GM12878 (cell line): Measurements from ENCODE around the gene ADGRG7. TPM values are rescaled to one million over a fixed set of nuclear protein-coding genes. Genes with fewer than 3 reads are reported as not detected.

Source experiments
- ATAC-seq: fragments of 200-7000 bp; cut with Tn5 transposase; 3 replicates; pipeline ENCODE4 v1.9.1; 2020; ENCODE audit warnings: mild to moderate bottlenecking, moderate library complexity
- BruUV-seq: library from RNA; stranded (reverse); fragments of 400-500 nt; replicated peaks from 2 replicates; lab custom pipeline; 2021; lab: Mats Ljungman, UMichigan
- CTCF ChIA-PET: fragments of 300-600 bp; sonication (Branson Sonifier 250); formaldehyde crosslinking; extraction: SDS; loops from one replicate; lab custom pipeline; 2021; ENCODE audit warnings: inconsistent platforms; lab: Yijun Ruan, JAX
- POLR2A ChIA-PET: fragments of 350-600 bp; formaldehyde crosslinking; extraction: SDS; loops from one replicate; lab custom pipeline; 2021; ENCODE audit warnings: inconsistent platforms; lab: Charles Lee
- RAD21 ChIA-PET: fragments of 300-600 bp; sonication (Branson Sonifier 250); formaldehyde crosslinking; loops from one replicate; lab custom pipeline; 2023; ENCODE audit warnings: antibody characterized with exemption; ENCODE audit not compliant: unreplicated experiment; lab: Charles Lee
- SMC1A ChIA-PET: fragments of 300-600 bp; sonication (Branson Sonifier 250); formaldehyde crosslinking; loops from one replicate; lab custom pipeline; 2023; ENCODE audit not compliant: unreplicated experiment, uncharacterized antibody; lab: Charles Lee
- DNase-seq: peaks from one replicate; pipeline ENCODE4 v3.0.0-alpha.2; 2011; ENCODE audit warnings: low read depth, low spot score
- FAIRE-seq: peaks from 3 replicates; lab custom pipeline; 2011; peaks lifted over from hg19 to GRCh38; lab: Jason Lieb, UNC
- H2AFZ ChIP-seq: 2 replicates; pipeline ENCODE4 v1.6.0; 2011; ENCODE audit warnings: low read depth, low read length, control low read depth; ENCODE audit not compliant: control insufficient read depth
- H3K27ac ChIP-seq: 2 replicates; pipeline ENCODE4 v1.5.1; 2011; ENCODE audit warnings: control low read depth; ENCODE audit not compliant: control insufficient read depth, insufficient read depth
- H3K27me3 ChIP-seq, 2 experiments: replicated peaks in 1 of 2; 2 replicates each; pipeline versions ENCODE4 v1.6.0 to v1.6.1; 2011; ENCODE audit warnings: low read length in 1 of 2; ENCODE audit not compliant: control insufficient read depth in 2 of 2, insufficient read depth in 2 of 2
- H3K36me3 ChIP-seq, 2 experiments: 2 replicates each; pipeline ENCODE4 v1.5.1; 2011; ENCODE audit warnings: low read length in 1 of 2; ENCODE audit not compliant: control insufficient read depth in 2 of 2, insufficient read depth in 2 of 2
- H3K4me1 ChIP-seq: 2 replicates; pipeline ENCODE4 v1.6.1; 2011; ENCODE audit warnings: mild to moderate bottlenecking, low read length, moderate library complexity, mixed read lengths; ENCODE audit not compliant: control insufficient read depth, insufficient read depth
- H3K4me2 ChIP-seq: 2 replicates; pipeline ENCODE4 v1.6.0; 2011; ENCODE audit warnings: control low read depth; ENCODE audit not compliant: control insufficient read depth, insufficient read depth
- H3K4me3 ChIP-seq: fragments of 200-600 bp; sonication (generic); 2 replicates; pipeline ENCODE4 v1.5.1; 2016
- H3K79me2 ChIP-seq: 2 replicates; pipeline ENCODE4 v1.6.0; 2011; ENCODE audit warnings: low read length; ENCODE audit not compliant: control insufficient read depth, insufficient read depth
- H3K9ac ChIP-seq: 2 replicates; pipeline ENCODE4 v1.8.0; 2011; ENCODE audit warnings: low read length, control low read depth, mixed read lengths; ENCODE audit not compliant: control insufficient read depth, insufficient read depth
- H3K9me3 ChIP-seq: replicated peaks from 3 replicates; pipeline ENCODE4 v1.5.1; 2011; ENCODE audit warnings: mild to moderate bottlenecking, low read length; ENCODE audit not compliant: control insufficient read depth, insufficient read depth
- H4K20me1 ChIP-seq: 2 replicates; pipeline ENCODE4 v1.6.0; 2011; ENCODE audit not compliant: control insufficient read depth, insufficient read depth
- BMI1 ChIP-seq: fragments of 450-650 bp; IDR thresholded peaks from 2 replicates; pipeline ENCODE4 v1.6.1; 2016; ENCODE audit warnings: mild to moderate bottlenecking, moderate library complexity, borderline replicate concordance
- CBFB ChIP-seq: IDR thresholded peaks from 2 replicates; pipeline ENCODE4 v1.6.1; 2016; ENCODE audit warnings: antibody characterized with exemption, low read depth
- CBX3 ChIP-seq: fragments of 200-600 bp; sonication (generic); IDR thresholded peaks from 2 replicates; pipeline ENCODE4 v1.6.1; 2016; ENCODE audit warnings: low read depth, borderline replicate concordance
- CEBPB ChIP-seq, 2 experiments: fragments of 150-350 bp in 1 of 2; IDR thresholded peaks; 2 replicates each; pipeline ENCODE4 v1.6.1; 2012 to 2014; ENCODE audit warnings: low read depth in 2 of 2, low read length in 2 of 2, borderline replicate concordance in 1 of 2, inconsistent platforms in 1 of 2
- CREB1 ChIP-seq: IDR thresholded peaks from 2 replicates; pipeline ENCODE4 v1.6.1; 2012; ENCODE audit warnings: low read depth, mild to moderate bottlenecking, inconsistent platforms
- CREM ChIP-seq: IDR thresholded peaks from 2 replicates; pipeline ENCODE4 v1.6.1; 2014; ENCODE audit warnings: antibody characterized with exemption, low read depth
- E4F1 ChIP-seq: fragments of 450-650 bp; IDR thresholded peaks from 2 replicates; pipeline ENCODE4 v1.6.1; 2018; ENCODE audit warnings: borderline replicate concordance, mild to moderate bottlenecking; ENCODE audit not compliant: partially characterized antibody
- EED ChIP-seq: sonication (generic); IDR thresholded peaks from 2 replicates; pipeline ENCODE4 v1.6.1; 2016; ENCODE audit warnings: antibody characterized with exemption, low read depth
- KDM1A ChIP-seq: fragments of 200-600 bp; sonication (generic); IDR thresholded peaks from 2 replicates; pipeline ENCODE4 v1.6.1; 2016; ENCODE audit warnings: borderline replicate concordance
- MEF2A ChIP-seq: IDR thresholded peaks from 2 replicates; pipeline ENCODE4 v1.6.1; 2011; ENCODE audit warnings: low read depth, mild to moderate bottlenecking, low read length, moderate library complexity; ENCODE audit not compliant: insufficient read depth
- MYC ChIP-seq: IDR thresholded peaks from 2 replicates; pipeline ENCODE4 v1.6.1; 2011; ENCODE audit warnings: mild to moderate bottlenecking, low read length, moderate library complexity, inconsistent platforms; ENCODE audit not compliant: insufficient read depth, insufficient replicate concordance, insufficient read length, severe bottlenecking
- NBN ChIP-seq: fragments of 450-650 bp; IDR thresholded peaks from 2 replicates; pipeline ENCODE4 v1.6.1; 2016
- NR2C1 ChIP-seq: fragments of 450-650 bp; IDR thresholded peaks from 2 replicates; pipeline ENCODE4 v1.6.1; 2017; ENCODE audit warnings: antibody characterized with exemption, mild to moderate bottlenecking, moderate library complexity
- PAX5 ChIP-seq: IDR thresholded peaks from 2 replicates; pipeline ENCODE4 v1.6.1; 2011; ENCODE audit warnings: low read depth, low read length, borderline replicate concordance
- PML ChIP-seq: IDR thresholded peaks from 2 replicates; pipeline ENCODE4 v1.6.1; 2012; ENCODE audit warnings: low read length, inconsistent platforms
- POLR2AphosphoS5 ChIP-seq: IDR thresholded peaks from 2 replicates; pipeline ENCODE4 v1.6.1; 2011; ENCODE audit warnings: mild to moderate bottlenecking, low read length, inconsistent platforms
- WRNIP1 ChIP-seq: IDR thresholded peaks from 2 replicates; pipeline ENCODE4 v1.6.1; 2011; ENCODE audit warnings: low read depth, low read length, improper control_type of control experiment, borderline replicate concordance
- ZNF622 ChIP-seq: fragments of 450-650 bp; IDR thresholded peaks from 2 replicates; pipeline ENCODE4 v1.6.1; 2017; ENCODE audit warnings: mild to moderate bottlenecking, inconsistent platforms
- WGBS: methylation state at CpG from one replicate; pipeline ENCODE4 v1.1.6; 2016; ENCODE audit warnings: low lambda C conversion rate; ENCODE audit not compliant: insufficient replicate concordance, insufficient coverage; ENCODE audit errors: missing lambda C conversion rate; 5-methylcytosine and 5-hydroxymethylcytosine counted together
- in situ Hi-C: fragments of 300-500 bp; cut with MboI; formaldehyde crosslinking; loops from 9 replicates; pipeline ENCODE4 v1.14.3; 2018; ENCODE audit warnings: mixed read lengths
- intact Hi-C: fragments of 100-400 bp; cut with micrococcal nuclease; formaldehyde crosslinking; loops from one replicate; pipeline ENCODE4 v1.14.2; 2022; ENCODE audit not compliant: unreplicated experiment
- polyA plus RNA-seq, 11 experiments: library from polyadenylated mRNA; depleted of rRNA in 4 of 11; unstranded in 6 of 11; stranded (reverse) in 5 of 11; fragments of >200 nt; fragmentation: Nextera tagmentation in 4 of 11; fragmentation: Illumina TruSeq in 1 of 11; extraction: Ambion mirVana in 4 of 11; extraction: Trizol in 1 of 11; gene quantifications; 1 replicate in 1 of 11; 2 replicates in 10 of 11; pipeline versions ENCODE4 v1.2.1 to v1.2.3, GENCODE V29; 2011 to 2016; ENCODE audit warnings: inconsistent platforms in 2 of 11, missing spikeins in 2 of 11, low read depth in 1 of 11
- total RNA-seq, 4 experiments: library from RNA; depleted of rRNA in 3 of 4; stranded (reverse); fragments of >200 nt in 3 of 4; fragmentation: Illumina TruSeq in 1 of 4; extraction: Trizol in 1 of 4; gene quantifications; 2 replicates each; pipeline versions ENCODE4 v1.2.1 to v1.2.3, GENCODE V29; 2013 to 2021
- TF ChIP-seq, protein P1 (sequence below): fragments of 450-650 bp; IDR thresholded peaks from 2 replicates; pipeline ENCODE4 v1.6.1; 2017; ENCODE audit warnings: low read depth, mild to moderate bottlenecking, moderate library complexity
- TF ChIP-seq, protein P2 (sequence below): IDR thresholded peaks from 2 replicates; pipeline ENCODE4 v1.6.1; 2011; ENCODE audit warnings: borderline replicate concordance, low read depth, mild to moderate bottlenecking, moderate library complexity, mixed read lengths, low read length; ENCODE audit not compliant: insufficient read depth; ENCODE audit errors: extremely low read length

ADGRG7 gene
- total and polyA plus RNA-seq, 10 of the 15 experiments (the other 5 are each of a cell fraction or from before 2014, with no cell fraction given) = 0.02 to 0.21 (median 0.14) TPM; not detected in 7

DNA sequence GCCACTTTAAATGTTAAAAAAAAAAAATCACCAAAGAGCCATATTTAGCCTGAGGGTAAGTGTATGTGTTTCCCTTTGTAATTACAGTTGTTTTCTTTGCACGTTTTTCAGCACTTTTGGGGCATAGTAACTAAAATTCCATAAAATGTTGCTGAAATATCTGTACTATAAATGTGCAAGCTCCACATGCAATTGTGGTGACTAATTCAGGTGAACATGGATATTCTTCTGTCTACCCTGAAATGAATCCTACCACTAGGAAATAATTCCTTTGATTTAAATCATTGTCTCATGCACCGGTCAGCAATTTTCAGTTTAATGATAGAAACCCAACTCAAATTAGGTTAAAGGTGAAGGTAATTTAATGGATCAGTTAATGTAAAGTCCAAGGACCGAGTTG is 86.8 kb downstream of the ADGRG7 start (continued):
- TF ChIP-seq, protein P1, sequence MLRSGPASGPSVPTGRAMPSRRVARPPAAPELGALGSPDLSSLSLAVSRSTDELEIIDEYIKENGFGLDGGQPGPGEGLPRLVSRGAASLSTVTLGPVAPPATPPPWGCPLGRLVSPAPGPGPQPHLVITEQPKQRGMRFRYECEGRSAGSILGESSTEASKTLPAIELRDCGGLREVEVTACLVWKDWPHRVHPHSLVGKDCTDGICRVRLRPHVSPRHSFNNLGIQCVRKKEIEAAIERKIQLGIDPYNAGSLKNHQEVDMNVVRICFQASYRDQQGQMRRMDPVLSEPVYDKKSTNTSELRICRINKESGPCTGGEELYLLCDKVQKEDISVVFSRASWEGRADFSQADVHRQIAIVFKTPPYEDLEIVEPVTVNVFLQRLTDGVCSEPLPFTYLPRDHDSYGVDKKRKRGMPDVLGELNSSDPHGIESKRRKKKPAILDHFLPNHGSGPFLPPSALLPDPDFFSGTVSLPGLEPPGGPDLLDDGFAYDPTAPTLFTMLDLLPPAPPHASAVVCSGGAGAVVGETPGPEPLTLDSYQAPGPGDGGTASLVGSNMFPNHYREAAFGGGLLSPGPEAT = no peak

- WGBS = 64% methylated on average over 7 of the region's 7 CpGs
- ChIA-PET CTCF (no interaction called here), RAD21 (no interaction called here), SMC1A (interaction anchor here (1.0 kb wide), 1 partner anchor 230 kb away, joined by 3 read pairs; no protein-coding TSS in a partner anchor), POLR2A (no interaction called here)
- no peaks in the 10 kb centered on the region for H3K4me1 ChIP-seq
- no peak overlapping the region for H3K9ac ChIP-seq
- in situ Hi-C loops = no loop called here
- no peak overlapping the region for H2AFZ ChIP-seq
- H4K20me1 ChIP-seq = no peaks in the 10 kb centered on the region
- H3K79me2 ChIP-seq = no peaks in the 10 kb centered on the region
- BruUV-seq = no TSS peak
- DNase-seq (no peak), FAIRE-seq (no peak), ATAC-seq (no peak; the same call in 1 of the 3 replicates)
- no peak overlapping the region for H3K4me3 ChIP-seq
- H3K36me3 ChIP-seq = no peaks in the 10 kb centered on the region
- no peak overlapping the region for H3K4me2 ChIP-seq
- H3K27me3 ChIP-seq = no peaks in the 10 kb centered on the region
- intact Hi-C loops = no loop called here
- no peak overlapping the region for H3K27ac ChIP-seq
- no peaks in the 10 kb centered on the region; the same call in 2 of the 3 replicates for H3K9me3 ChIP-seq
- no peak for TF ChIP-seq EED
- TF ChIP-seq CEBPB (IDR thresholded peaks at IDR 0.05; ENCODE audit: borderline replicate concordance in 1 of 2, low read depth in 2 of 2, low read length in 2 of 2) = no peak
- TF ChIP-seq CBX3 = no peak
- no peak for TF ChIP-seq CREM
- TF ChIP-seq CREB1 = no peak
- no peak for TF ChIP-seq POLR2AphosphoS5
- no peak for TF ChIP-seq BMI1
- no peak for TF ChIP-seq PML
- TF ChIP-seq NBN = no peak
- TF ChIP-seq WRNIP1 = no peak
- no peak for TF ChIP-seq MEF2A
- TF ChIP-seq, protein P2, sequence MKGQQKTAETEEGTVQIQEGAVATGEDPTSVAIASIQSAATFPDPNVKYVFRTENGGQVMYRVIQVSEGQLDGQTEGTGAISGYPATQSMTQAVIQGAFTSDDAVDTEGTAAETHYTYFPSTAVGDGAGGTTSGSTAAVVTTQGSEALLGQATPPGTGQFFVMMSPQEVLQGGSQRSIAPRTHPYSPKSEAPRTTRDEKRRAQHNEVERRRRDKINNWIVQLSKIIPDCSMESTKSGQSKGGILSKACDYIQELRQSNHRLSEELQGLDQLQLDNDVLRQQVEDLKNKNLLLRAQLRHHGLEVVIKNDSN = no peak
- TF ChIP-seq KDM1A = no peak
- TF ChIP-seq MYC = no peak
- TF ChIP-seq CBFB = no peak
- TF ChIP-seq E4F1 = no peak
- no peak for TF ChIP-seq NR2C1
- TF ChIP-seq ZNF622 = no peak
- no peak for TF ChIP-seq PAX5
Measured at GRCh38 chr3:100697172-100697571, 87.8 kb downstream of the ADGRG7 start.
